KBM-7 (cell line): ENCODE measurements around the gene IGFL3.
"Not testable (repeated sequence)": the region's sequence is repeated elsewhere in the genome, so short reads cannot be mapped to it uniquely, and the experiment has no call there.

Experiments used
- DNase-seq: peaks from one replicate; pipeline ENCODE4 v3.0.0-alpha.2; 2015
- in situ Hi-C: fragments of 300-500 bp; cut with MboI; formaldehyde crosslinking; loops from 2 replicates; pipeline ENCODE4 v1.14.3; 2020; ENCODE audit warnings: low sequenced_read_pairs, low pct_unique_long_range_greater_than_20kb, mixed read lengths

The IGFL3 gene

GRCh38 chr19:46124638-46125115 is at the start of gene IGFL3:
Gene IGFL3 (minus strand): TSS chr19:46124688. CDS start chr19:46124649, 39 bp downstream.
- no peak for DNase-seq
- in situ Hi-C loops: no loop called here

GRCh38 chr19:46173886-46174480 is 49.5 kb upstream of the IGFL3 start:
- in situ Hi-C loops: no loop called here
- DNase-seq: no peak

- in situ Hi-C loops: no loop called here
These were observed 38.2 kb upstream of the IGFL3 start for GRCh38 chr19:46162731-46163130.

GRCh38 chr19:46161642-46162257 is 37.3 kb upstream of the IGFL3 start:
- in situ Hi-C loops, DNase-seq: not testable (repeated sequence)

More at GRCh38 chr19:46162731-46163130, 38.2 kb upstream of the IGFL3 start:
- DNase-seq: no peak

GRCh38 chr19:46160233-46160775 is 35.8 kb upstream of the IGFL3 start:
- in situ Hi-C loops: no loop called here
- no peak for DNase-seq

GRCh38 chr19:46159418-46160232 is 35.1 kb upstream of the IGFL3 start:
- in situ Hi-C loops: no loop called here
- DNase-seq: peak; percentile 32

- in situ Hi-C loops: no loop called here
- DNase-seq: no peak
These were observed 30.7 kb upstream of the IGFL3 start for GRCh38 chr19:46155237-46155636.

- DNase-seq: no peak
- in situ Hi-C loops: no loop called here
These were observed 26.1 kb upstream of the IGFL3 start for GRCh38 chr19:46150606-46151005.

GRCh38 chr19:46147791-46148288 is 23.4 kb upstream of the IGFL3 start, which contains the start of gene IGFL2:
Gene IGFL2 (plus strand): TSS chr19:46148238. CDS start chr19:46148279, 41 bp downstream.
- no peak for DNase-seq
- in situ Hi-C loops: no loop called here

- in situ Hi-C loops: no loop called here
- DNase-seq: no peak
These were observed 22.8 kb upstream of the IGFL3 start for GRCh38 chr19:46147166-46147740.

- no peak for DNase-seq
- in situ Hi-C loops: no loop called here
These were observed 20.3 kb upstream of the IGFL3 start for GRCh38 chr19:46144756-46145155.

- in situ Hi-C loops: no loop called here
- no peak for DNase-seq
These were observed 17.8 kb upstream of the IGFL3 start for GRCh38 chr19:46142294-46142693.

- in situ Hi-C loops: no loop called here
- no peak for DNase-seq
These were observed 16.9 kb upstream of the IGFL3 start for GRCh38 chr19:46141421-46141820.

GRCh38 chr19:46137915-46138473 is 13.5 kb upstream of the IGFL3 start:
- DNase-seq: no peak
- in situ Hi-C loops: no loop called here

- peak; percentile 14 for DNase-seq
- in situ Hi-C loops: no loop called here
These were observed 10.0 kb upstream of the IGFL3 start for GRCh38 chr19:46134527-46134926.

- in situ Hi-C loops: no loop called here
- DNase-seq: no peak
These were observed 9.3 kb upstream of the IGFL3 start for GRCh38 chr19:46133777-46134241.

- in situ Hi-C loops: no loop called here
- peak; percentile 90 for DNase-seq
These were observed 8.7 kb upstream of the IGFL3 start for GRCh38 chr19:46133101-46133627.

GRCh38 chr19:46132508-46133100 is 8.1 kb upstream of the IGFL3 start:
- no peak for DNase-seq
- in situ Hi-C loops: no loop called here
